T1000 (cell line): ENCODE results near the gene DGKD.

Experiments
- DNase-seq: peaks from one replicate; lab custom pipeline; 2025; ENCODE audit warnings: mixed read lengths; lab: John Stamatoyannopoulos, UW

Gene DGKD

DNA sequence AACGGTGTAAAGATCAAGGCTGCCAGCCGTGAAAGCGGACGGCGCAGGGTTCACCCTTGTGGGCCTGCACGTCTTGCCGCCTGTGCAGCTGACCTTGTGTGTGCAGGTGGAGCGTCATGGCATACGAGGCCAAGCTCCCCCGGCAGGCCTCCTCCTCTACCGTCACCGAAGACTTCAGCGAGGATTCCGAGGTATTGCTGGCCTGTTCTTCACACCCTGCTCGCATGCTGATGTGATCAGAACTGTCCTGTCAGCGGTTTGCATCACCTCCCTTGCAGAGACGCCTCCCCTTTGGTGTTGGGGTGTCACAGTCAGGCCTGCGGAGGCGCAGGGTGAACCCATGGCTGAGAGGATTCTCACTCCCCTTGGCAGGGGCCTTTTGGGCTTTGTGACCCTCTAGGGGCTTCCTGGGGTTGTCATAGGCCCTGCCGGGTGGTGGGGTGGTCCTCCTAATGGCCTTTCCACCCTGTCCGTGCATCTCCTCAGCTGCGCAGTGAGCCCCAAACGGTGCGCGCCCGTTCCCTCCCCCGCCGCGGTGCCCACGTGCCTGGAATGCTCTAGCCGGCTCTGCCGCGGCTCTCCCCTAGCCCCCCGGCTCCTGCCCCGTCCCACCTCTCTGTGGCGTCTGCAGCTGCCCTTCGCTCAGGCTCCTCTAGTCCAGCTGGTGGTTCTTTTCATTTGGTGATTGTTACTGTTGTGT, 92.5 kb downstream of the DGKD start:
- DNase-seq: no peak

DNA sequence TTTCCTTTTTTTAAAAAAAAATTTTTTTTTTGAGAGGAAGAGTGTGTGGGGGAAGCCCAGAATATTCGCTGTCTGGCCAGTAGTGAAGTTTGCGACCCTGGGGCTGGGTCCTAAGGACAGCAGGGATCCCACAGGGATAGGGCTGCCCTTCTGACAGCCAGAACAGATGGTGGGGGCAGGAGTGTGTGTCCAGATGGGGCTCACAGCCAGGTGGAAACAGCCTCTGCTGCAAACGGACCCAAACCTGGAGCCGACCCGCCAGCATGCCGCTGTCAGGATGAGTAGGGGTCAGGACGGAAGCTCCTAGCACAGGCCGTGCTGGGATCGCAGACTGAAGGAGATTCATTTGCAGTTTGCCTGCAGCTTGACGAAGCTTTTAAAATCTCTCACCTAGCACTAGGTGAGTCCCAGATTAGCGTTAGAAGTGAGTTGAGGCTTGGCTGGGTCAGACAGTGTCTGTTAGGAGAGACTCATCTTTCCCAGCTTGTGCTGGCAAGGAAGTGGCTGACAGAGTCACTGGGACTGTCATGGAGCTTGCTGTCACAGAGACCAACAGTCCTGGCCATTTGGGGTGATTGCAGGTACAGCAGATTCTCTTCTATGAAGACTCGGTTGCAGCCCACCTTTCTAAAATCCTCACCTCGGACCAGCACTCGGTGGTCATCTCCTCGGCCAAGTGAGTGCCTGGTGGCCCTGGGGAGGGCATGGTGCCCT, 93.4 kb downstream of the DGKD start:
- DNase-seq: no peak

DNA sequence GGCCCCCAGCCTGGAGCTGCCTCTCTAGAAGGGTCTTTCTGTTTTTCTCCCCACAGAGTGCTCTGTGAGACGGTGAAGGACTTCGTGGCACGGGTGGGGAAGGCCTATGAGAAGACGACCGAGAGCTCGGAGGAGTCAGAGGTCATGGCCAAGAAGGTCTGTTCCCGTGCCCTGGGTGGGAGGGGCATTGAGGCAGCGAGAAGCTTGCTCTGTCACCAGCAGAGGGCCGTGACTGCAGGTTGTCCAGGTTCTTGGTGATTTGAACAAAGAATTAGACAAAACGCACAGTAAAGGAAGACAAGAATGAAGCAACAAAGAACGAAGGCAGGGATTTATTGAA, 93.9 kb downstream of the DGKD start:
- DNase-seq: no peak

DNA sequence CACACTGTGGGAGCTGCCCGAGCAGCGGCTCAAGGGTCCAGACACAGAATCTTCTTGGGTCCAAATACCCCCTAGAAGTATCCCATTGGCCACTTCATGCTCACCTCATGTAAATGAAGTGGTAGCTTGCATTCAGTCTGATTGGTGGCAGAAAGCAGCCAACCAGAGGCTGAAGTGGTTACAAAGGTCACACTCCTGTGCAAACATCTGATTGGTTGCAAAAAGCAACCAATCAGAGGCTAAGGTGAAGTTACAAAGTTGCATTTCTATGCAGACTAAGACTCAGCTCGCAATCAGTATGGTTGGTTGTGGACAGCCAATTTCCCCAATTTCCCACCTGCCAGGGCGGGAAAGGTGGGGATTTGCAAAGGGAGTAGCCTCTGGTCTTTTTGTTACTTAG, 94.3 kb downstream of the DGKD start:
- no peak for DNase-seq

DNA sequence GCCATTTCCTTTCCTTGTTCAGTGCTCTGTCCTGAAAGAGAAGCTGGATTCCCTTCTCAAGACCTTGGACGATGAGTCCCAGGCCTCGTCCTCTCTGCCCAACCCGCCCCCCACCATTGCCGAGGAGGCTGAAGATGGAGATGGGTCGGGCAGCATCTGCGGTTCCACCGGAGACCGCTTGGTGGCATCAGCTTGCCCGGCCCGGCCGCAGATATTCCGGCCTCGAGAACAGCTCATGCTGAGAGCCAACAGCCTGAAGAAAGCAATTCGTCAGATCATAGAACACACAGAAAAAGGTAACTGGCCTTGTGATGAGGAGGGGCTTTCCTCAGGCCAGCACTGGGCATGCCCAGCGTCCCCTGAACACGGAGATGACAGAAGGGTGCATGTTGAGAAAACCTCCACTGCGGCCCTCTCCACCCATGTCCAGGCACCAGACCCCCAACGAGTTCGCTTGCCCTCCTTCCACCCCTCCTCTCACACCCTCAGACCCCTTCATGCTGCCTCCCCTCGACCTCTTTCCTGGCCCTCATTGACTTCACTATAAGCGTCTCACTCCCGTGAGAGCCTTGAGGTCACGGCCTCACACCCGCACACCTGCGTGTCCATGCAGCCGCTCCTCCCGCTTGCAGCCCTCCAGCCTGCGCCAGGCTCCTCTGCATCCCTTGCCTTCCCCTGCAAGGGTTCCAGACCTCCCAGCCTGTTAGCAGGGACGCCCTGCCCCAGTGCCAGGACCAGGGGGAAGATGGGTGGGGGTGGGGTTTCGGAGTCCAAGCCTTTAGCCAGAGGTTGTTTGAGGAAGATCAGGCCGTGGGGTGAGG, 95.0 kb downstream of the DGKD start:
- DNase-seq: no peak

DNA sequence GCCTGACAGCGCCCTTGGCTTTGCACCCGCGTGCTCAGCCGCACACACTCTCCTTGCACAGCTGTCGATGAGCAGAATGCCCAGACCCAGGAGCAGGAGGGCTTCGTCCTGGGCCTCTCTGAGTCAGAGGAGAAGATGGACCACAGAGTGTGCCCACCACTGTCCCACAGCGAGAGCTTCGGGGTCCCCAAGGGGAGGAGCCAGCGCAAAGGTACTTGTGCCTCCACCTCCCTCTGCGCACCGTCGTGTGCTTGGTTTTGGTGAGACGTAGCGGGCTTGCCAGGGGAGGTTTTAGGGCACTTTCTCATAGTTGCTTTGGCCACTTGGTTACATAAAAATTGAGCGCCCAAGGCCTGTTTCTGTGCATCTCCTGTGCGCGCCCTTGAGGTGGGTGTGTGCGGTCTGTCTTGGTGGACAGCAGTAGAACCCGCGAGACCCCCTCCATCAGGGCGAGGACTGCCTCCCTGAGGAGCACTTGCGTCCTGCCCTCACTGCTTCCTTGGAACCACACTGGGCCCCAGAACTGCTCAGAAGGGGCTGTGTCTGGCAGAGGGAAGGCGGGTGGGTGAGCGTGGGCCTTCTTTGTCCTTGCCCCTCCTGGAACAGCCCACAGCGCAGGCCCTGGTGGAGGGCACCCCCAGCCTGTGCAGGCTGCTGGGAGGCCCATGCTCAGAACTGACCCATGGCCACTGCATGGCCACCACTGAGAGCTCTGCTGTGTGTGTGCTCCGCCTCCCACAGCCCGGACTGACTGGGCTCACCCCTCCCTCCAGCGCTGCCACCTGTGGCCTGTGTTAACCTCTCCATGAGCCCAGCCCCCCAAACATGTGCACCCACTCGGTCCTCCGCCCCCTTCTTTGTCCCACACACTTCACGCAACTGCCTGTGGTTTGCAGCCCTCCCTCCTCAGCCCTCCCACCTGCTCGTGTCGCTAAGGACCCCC, 95.9 kb downstream of the DGKD start:
- no peak for DNase-seq

DNA sequence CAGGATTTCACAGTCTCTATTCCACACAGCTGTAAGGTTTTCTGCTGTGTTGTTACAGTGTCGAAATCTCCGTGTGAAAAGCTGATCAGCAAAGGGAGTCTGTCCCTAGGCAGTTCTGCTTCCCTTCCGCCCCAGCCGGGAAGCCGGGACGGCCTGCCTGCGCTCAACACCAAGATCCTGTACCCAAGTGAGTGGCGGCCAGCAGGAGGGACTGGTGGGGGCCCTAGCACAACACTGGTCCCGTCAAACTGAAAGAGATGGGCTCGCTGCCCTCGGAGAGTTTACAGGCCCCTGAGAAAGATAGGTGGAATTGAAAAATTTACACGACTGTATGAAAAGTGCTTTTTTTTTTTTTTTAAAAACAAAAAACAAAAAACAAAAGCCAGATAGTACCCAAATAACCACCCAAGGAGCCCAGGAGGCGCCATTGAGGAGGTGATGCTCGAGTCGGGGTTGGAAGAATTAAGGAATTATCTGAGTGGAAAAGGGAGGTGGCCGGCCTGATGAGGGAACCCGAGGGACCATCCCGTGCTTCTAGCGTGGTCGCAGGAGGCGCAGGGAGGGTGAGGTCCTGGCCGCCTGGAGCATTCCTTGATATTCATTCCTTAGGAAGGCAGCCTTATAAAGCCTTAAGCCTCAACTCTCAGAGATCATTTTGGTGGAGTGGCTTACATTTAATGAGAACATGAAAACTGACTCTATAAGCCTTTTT, 96.7 kb downstream of the DGKD start:
- no peak for DNase-seq

DNA sequence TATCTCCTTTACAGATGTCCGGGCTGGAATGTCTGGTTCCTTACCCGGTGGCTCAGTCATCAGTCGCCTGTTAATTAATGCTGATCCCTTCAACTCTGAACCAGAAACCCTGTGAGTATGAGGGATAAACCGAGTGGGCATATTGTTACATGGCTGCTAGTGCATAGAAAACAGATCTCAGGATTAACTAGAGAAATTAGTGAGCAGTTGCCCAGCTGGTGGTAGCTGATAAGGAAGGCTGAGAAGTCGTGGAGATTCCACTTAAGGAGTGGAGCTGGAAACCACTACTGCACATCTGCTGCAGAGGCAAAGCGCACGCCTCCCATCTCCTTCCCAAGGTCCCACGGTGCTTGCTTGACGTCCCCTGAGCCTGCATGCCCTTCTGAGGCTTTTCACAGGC, 97.7 kb downstream of the DGKD start:
- no peak for DNase-seq

DNA sequence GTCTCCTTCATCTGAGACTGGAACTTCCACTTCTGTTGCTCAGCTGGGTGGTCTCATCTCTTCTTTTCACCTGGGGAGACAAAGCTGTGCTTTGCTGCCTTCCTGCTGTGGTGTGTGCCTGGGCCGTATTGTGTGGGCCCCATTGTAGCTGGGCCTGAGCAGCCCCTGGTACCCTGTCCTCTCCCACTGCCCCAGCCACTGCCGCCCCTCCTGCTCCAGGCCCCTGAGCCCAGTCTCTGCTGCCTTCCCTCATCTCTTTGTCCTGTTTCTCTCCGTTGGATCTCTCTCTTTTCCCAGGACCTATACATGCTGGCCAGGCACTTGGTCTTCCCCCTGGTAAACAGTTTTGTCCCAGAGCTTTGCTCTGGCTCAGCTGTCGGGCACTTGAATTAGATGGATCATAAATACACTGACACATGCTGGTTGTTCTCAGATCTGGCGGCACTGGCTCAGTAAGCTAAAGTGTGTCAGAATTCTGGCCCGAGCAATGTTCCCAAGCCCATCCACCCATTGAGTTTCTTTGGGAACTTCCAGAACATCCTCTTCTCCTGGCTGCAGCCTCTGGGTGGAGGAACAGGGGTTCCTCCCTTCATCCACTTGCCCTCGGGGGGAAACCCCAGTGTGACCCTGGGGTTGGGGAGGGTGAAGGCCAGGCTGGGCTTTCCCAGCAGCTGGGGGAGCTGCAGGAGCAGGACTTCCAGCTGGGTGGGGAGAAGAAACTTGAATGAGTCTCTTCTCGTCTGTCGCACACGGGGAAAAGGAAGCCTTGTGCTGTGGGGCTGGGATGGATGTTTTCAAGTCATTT, 99.0 kb downstream of the DGKD start:
- no peak for DNase-seq

DNA sequence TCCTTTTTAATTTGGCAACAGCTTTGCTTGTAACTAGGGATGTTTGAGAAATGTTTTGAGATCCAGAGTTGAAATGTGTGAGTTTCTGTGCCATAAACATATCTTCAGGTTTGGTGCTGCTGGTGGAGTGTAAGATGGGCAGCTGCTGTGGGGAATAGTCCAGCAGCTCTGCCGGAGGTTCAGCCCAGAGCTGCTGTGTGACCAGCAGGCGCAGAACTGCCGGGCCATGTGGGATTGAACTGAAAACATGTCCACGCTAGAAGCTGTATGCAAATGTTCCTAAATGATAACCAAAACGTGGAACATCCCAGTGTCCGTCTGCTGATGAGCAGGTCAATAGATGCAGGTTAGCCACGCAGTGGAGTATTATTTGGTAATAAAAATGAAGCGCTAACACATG, 99.6 kb downstream of the DGKD start:
- DNase-seq: no peak

DNA sequence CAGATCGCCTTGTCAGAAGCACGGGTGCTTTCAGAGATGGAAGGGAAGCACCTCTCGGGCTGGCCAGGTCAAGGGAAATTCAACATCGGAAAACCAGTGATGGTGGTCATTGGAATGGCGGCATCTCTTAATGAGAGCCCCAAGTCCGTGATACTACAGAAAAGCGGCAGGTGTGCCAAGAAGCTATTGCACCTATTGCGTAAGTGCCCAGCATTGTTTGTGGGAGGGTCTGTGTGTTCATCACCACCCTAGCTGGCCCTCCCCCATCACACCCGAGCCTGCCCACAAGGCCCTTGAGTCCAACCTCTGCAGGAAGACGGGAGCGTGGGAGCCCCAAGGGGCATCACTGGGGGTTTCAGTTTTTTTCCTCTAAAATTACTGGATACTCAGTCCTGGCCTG, 100.7 kb downstream of the DGKD start:
- DNase-seq: no peak

DNA sequence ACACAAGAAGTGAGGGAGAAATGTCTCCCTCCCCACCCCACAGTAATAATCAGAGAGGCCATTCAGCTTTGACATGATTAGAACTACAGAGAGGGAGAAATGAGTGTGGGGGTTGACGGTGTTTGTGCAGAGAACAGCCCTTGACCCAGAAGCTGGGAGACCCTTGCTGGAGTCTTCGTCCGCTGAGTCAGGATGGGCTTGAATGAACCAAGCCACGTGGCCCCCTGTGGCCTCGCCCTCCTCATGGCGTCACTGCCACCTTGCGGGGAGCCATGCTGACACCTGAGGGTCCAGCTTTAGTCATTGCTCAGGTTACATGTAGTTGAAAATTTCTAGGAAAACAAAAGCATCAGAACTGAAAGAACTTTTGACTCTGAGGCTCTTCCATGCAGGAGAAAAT, 101.2 kb downstream of the DGKD start:
- no peak for DNase-seq

DNA sequence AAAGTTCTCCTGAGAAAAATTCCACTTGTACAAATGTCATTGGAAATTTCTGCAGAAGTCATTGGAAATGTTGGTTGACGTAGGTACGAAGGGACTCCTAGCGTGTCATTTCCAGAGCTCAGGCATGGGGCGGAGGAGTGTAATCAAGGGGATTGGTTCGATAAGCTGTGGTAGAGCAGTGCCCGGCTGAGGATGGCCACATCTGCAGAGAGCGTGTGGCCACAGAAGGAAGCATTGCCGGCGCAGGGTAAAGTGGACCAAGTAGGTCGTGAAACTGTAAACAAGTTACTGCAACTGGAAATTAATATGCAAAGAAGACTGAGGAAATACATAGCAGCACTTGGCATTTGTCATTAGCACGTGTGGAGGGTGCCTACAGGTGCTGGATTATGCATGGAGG, 101.8 kb downstream of the DGKD start:
- DNase-seq: no peak

DNA sequence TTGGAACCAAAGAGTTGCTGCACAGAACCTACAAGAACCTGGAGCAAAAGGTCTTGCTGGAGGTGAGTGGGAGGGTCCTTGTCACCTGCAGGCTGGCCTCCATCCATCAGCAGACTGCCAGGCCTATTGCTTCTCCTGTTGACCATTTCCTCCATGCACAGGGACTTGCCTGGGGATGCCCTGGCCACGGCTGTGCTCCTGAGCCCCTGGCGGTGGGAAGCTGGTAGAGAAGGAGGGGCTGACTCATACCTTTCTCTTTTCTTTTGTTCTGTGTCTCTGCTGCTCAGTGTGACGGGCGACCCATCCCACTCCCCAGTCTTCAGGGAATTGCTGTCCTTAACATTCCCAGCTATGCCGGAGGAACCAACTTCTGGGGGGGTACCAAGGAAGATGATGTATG, 102.6 kb downstream of the DGKD start:
- peak; percentile 2 for DNase-seq

DNA sequence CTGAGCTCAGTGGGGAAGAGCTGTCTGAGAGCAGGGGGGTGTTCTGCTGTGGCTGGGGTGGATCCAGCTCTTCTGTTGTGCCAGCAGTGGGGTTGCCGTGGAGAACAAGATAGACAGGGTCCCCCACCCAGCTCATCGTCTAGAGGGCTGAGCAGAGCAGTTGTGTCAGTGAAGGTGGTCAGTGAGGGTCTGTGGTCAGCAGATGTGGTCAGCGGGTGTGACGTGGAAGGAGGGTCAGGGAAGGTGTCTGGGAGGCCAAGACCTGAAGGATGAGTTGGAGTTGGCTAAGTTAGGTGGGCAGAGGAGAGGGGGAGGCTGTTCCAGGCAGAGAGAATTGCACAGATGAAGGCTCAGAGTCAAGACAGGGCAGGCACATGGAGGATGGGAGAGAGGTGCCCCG, 103.1 kb downstream of the DGKD start:
- DNase-seq: no peak

DNA sequence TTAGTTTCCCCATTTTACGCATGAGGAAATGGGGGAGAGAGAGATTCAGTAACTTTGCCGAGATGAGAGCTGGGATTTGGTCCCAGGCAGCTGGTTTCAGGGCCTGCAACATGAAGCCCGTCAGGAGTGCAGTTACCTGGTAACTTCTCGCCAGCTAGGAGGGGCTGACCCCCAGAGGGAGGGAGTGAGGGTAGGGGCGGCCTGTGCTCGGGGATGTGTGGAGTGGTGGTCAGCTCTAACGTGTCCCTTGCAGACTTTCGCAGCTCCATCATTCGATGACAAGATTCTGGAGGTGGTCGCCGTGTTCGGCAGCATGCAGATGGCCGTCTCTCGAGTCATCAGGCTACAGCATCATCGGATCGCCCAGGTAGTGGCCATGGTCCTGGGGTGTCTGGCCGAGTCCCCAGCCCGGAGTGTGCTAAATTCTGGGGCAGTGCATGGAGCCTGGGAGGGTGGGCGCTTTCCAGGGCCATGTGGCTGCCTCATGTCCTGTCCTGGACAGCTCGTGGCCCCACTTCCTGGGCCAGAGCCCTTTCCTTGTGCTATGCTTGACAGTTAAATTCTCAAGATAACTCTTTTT, 103.8 kb downstream of the DGKD start:
- no peak for DNase-seq

DNA sequence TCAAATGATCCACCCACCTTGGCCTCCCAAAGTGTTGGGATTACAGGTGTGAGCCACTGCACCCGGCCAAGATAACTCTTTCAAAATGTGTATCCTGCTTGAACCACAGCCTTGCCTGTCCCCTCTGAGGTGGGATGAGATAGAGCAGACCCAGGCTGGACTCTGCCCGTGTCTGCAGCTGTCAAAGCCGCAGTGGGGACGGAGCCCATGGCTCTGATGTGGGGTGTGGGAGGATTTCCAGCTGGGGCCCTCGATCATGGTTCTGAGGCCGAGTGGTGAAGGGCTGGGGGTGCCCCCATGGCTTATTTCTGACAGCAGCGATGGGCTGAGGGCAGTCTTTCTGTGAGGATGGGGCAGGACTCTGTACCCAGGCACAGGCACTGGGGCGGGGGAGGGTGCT, 104.5 kb downstream of the DGKD start:
- no peak for DNase-seq

DNA sequence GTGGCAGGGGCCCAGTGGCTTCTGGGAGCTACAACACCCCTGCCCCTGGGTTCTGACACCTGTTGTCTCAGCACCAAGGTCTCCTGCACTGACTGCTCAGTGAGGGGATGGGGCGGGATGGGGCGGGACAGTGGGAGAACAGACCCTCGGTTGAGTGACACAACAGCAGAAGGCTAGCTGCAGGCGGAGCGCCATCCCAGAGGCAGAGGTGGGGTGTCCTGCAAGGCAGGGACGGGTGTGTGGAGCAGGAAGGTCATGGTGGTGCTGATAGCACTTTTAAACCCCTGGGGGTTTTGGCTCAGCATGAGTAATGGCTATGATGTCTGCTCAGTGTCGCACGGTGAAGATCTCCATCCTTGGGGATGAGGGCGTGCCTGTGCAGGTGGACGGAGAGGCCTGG, 105.1 kb downstream of the DGKD start:
- no peak for DNase-seq

DNA sequence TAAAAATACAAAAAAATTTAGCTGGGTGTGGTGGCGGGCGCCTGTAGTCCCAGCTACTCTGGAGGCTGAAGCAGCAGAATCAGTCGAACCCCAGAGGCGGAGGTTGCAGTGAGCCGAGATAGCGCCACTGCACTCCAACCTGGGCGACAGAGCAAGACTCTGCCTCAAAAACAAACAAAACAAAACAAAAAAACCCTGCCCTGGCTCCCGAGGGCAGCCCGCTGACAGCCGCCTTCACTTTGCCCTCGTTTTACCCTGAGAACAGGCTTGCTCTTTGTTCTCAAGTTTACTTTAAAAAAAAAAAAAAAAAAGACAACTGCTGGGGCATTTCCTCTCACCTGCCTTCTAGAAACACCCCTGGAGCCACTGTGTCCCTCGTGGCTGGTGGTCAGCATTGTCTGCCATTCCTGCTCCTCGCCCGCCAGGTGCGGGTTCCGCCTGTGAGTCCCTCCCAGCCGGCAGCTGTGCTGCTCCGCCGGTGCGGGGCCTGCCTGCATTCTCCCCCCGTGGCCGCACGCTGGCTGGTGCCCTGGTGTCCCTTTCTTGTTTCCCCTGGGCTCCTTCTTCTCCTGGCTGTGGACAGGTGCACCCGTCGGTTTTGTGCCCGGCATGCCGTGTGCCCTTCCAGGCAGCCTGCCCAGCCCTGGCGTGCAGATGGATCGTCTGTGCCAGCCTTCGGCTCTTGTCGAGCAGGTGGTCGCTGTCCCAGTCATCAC, 106.6 kb downstream of the DGKD start:
- no peak for DNase-seq

DNA sequence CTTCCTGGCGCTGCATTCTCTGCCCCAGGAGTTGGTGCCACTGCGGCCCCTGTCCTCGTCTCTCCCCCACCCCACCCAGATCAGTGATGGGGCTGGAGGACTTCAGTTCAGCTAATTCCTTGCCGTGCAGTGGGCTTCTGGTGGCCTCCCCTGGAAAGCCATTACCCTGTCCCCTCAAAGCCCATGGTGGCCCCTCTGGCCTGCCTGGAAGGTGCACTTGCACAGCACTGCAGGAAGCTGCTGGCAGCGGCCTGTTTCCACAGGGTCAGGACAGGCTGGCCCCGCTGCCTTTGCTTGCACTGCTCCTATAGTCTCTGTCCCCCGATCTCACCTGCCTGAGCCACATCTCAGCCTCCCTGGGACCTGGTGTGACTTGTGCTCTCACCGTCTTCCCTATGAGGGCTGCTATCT, 107.2 kb downstream of the DGKD start:
- DNase-seq: no peak
